Glutamatergic neuron (in vitro differentiated cells): ENCODE results near the gene HOOK2. TPM values are rescaled to one million over a fixed set of nuclear protein-coding genes. Genes with fewer than 3 reads are reported as not detected.

Experiments
- DNase-seq: peaks from one replicate; pipeline ENCODE4 v3.0.0; 2022
- H3K27ac Mint-ChIP-seq: one replicate; pipeline ENCODE4 v1.8.0; 2020; ENCODE audit warnings: mild to moderate bottlenecking, mixed read lengths, inconsistent platforms; ENCODE audit not compliant: unreplicated experiment
- H3K27me3 Mint-ChIP-seq: one replicate; pipeline ENCODE4 v1.8.0; 2020; ENCODE audit warnings: mild to moderate bottlenecking, moderate library complexity, mixed read lengths, inconsistent platforms; ENCODE audit not compliant: unreplicated experiment
- H3K36me3 Mint-ChIP-seq: one replicate; pipeline ENCODE4 v1.8.0; 2020; ENCODE audit warnings: mild to moderate bottlenecking, mixed read lengths, inconsistent platforms; ENCODE audit not compliant: unreplicated experiment
- H3K4me1 Mint-ChIP-seq: one replicate; pipeline ENCODE4 v1.8.0; 2020; ENCODE audit warnings: mild to moderate bottlenecking, low read depth, mixed read lengths, inconsistent platforms; ENCODE audit not compliant: unreplicated experiment
- H3K4me3 Mint-ChIP-seq: one replicate; pipeline ENCODE4 v1.8.0; 2020; ENCODE audit warnings: mild to moderate bottlenecking, mixed read lengths, inconsistent platforms; ENCODE audit not compliant: unreplicated experiment
- H3K9me3 Mint-ChIP-seq: one replicate; pipeline ENCODE4 v1.8.0; 2020; ENCODE audit warnings: mild to moderate bottlenecking, moderate library complexity, mixed read lengths, inconsistent platforms; ENCODE audit not compliant: unreplicated experiment
- CTCF ChIP-seq: fragments of 200-600 bp; sonication (generic); IDR thresholded peaks from one replicate; pipeline ENCODE4 v1.5.0; 2021; ENCODE audit not compliant: partially characterized antibody, unreplicated experiment
- total RNA-seq: library from RNA; stranded (reverse); fragmentation: NEBNext Ultra II Directional; extraction: Animal tissue kit (Norgen Biotek cat#: 25700); gene quantifications from one replicate; pipeline ENCODE4 v1.2.1, GENCODE V29; 2021; ENCODE audit not compliant: unreplicated experiment

Gene HOOK2
- total RNA-seq, 1 donor from 2014 or later = 40.1 TPM

DNA sequence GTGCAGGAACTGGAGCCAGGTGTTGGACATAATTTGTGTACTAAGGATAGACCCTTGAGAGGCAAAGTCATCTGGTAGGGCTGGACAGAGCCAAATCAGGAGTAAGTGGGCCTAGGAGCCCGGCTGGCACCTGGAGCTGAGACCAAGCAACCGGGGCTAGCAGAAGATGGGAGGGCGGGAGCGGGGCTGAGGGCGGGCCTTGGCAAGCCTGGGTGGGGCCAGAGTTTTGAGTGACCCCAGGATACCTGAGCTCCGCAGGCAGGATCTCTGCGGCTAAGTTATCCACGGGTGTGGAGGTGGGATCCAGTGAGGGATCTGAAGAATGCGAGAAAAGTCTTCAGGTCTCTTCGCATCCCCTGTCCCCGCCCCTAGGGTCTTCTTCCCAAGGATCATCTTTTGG is 8.2 kb downstream of the HOOK2 start:
- TF ChIP-seq CTCF = no peak
- H3K4me3 Mint-ChIP-seq = no peak overlapping the region
- no peaks in the 10 kb centered on the region for H3K36me3 Mint-ChIP-seq
- no peak for DNase-seq
- no peak overlapping the region for H3K27ac Mint-ChIP-seq
- peaks cover 2% of the 10 kb centered on the region for H3K9me3 Mint-ChIP-seq
- peaks cover 4% of the 10 kb centered on the region for H3K27me3 Mint-ChIP-seq
- H3K4me1 Mint-ChIP-seq = peaks cover 1% of the 10 kb centered on the region

- peak; percentile 66 for TF ChIP-seq CTCF
- Mint-ChIP-seq H3K4me1 (no peaks in the 10 kb centered on the region), H3K36me3 (no peaks in the 10 kb centered on the region), H3K4me3 (peak overlapping the region; percentile 62), H3K9me3 (peaks cover 2% of the 10 kb centered on the region), H3K27me3 (peaks cover 4% of the 10 kb centered on the region), H3K27ac (peak overlapping the region; percentile 41)
- peak; percentile 86 for DNase-seq
These were observed 9.3 kb downstream of the HOOK2 start for GRCh38 chr19:12766051-12766521.

- peaks cover 4% of the 10 kb centered on the region for H3K27me3 Mint-ChIP-seq
- H3K9me3 Mint-ChIP-seq = peaks cover 2% of the 10 kb centered on the region
- DNase-seq = no peak
- no peak overlapping the region for H3K4me3 Mint-ChIP-seq
- no peaks in the 10 kb centered on the region for H3K4me1 Mint-ChIP-seq
- H3K27ac Mint-ChIP-seq = no peak overlapping the region
- no peak for TF ChIP-seq CTCF
- no peaks in the 10 kb centered on the region for H3K36me3 Mint-ChIP-seq
These were observed 10.7 kb downstream of the HOOK2 start for GRCh38 chr19:12764698-12765097.

DNA sequence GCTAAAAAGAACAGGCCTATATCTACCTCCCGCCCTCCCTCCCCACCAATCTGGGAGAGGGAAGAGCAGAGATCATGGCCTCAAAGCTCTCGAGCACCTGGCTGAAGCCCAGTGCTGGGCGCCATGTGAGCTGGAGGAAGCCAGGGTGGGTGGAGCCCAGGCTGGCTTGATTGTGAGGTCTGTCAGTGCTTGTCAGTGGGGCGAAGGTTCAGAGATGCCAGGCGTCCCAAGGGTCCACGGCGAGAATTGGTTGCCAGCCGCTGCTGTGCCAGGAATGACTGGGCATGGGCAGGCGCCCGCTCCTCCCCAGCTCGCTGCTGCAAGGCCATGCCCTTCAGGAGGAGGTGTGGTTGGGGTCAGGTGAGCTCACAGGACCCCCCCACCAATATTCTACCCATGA is 12.3 kb downstream of the HOOK2 start:
- Mint-ChIP-seq H3K27me3 (peaks cover 6% of the 10 kb centered on the region), H3K27ac (no peak overlapping the region), H3K36me3 (no peaks in the 10 kb centered on the region), H3K9me3 (peaks cover 5% of the 10 kb centered on the region), H3K4me1 (no peaks in the 10 kb centered on the region), H3K4me3 (no peak overlapping the region)
- no peak for DNase-seq
- TF ChIP-seq CTCF = no peak

GRCh38 chr19:12759686-12760085 is 15.7 kb downstream of the HOOK2 start:
- H3K27ac Mint-ChIP-seq = no peak overlapping the region
- no peak for TF ChIP-seq CTCF
- H3K4me1 Mint-ChIP-seq = no peaks in the 10 kb centered on the region
- no peaks in the 10 kb centered on the region for H3K36me3 Mint-ChIP-seq
- H3K27me3 Mint-ChIP-seq = peaks cover 4% of the 10 kb centered on the region
- no peak for DNase-seq
- H3K9me3 Mint-ChIP-seq = peaks cover 5% of the 10 kb centered on the region
- no peak overlapping the region for H3K4me3 Mint-ChIP-seq
